ENCODE measurements around the gene PRG2.
"Not testable (repeated sequence)": the region's sequence is repeated elsewhere in the genome, so short reads cannot be mapped to it uniquely, and the experiment has no call there.

PRG2 gene

DNA sequence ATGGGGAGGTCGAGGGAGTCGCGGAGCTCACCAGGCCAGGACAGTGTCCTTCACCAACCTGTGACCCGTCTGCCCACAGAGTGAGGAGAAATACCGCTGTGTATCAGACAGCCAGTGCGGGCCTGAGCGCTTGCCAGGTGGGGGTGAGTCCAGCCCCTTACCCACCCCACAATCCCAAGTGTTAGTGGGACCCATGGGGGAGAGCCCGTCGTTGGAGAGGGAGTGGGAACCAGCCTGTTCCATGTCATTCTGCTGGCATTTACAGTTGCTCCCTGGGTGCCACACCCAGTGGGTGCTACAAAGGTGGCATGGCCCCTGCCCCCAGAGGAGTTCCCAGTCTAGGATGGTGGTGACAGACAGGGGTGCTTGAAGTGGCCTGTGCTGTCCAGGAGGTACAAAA is 43.1 kb downstream of the PRG2 start:
- Mint-ChIP-seq H3K27me3 (ENCODE audit: low read depth) (no peaks in the 10 kb centered on the region), H3K27ac (no peak overlapping the region), H3K9me3 (peaks cover 6% of the 10 kb centered on the region), H3K4me1 (ENCODE audit: low read depth) (peaks cover 1% of the 10 kb centered on the region), H3K36me3 (ENCODE audit: low read depth) (peaks cover 3% of the 10 kb centered on the region), H3K4me3 (no peak overlapping the region)

- Mint-ChIP-seq H3K27ac (no peak overlapping the region), H3K36me3 (ENCODE audit: low read depth) (no peaks in the 10 kb centered on the region), H3K27me3 (ENCODE audit: low read depth) (peaks cover 3% of the 10 kb centered on the region), H3K9me3 (no peaks in the 10 kb centered on the region), H3K4me1 (ENCODE audit: low read depth) (peaks cover 2% of the 10 kb centered on the region), H3K4me3 (no peak overlapping the region)
These were observed 44.8 kb downstream of the PRG2 start for GRCh38 chr11:57345555-57346211.

GRCh38 chr11:57344826-57345225 is 45.6 kb downstream of the PRG2 start:
- no peaks in the 10 kb centered on the region for H3K9me3 Mint-ChIP-seq

DNA sequence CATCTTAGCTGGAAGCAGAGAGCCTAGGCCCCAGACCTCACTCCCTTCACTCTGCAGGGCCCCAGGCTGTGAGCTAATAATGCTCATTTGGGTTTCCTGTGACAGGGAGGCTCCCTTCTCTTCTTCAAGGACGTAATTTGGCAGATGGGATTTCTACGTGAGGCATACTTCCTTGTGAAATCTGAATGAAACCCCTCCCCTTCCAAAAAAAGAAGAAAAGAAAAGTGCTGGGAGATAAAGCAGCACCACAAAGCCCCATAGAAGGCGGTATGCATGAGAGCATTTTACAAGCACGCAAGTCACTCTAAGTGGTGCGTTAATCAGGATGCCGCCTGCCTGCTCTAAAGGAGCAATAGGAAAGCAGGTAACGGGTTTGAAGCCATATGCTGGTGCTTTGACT is 46.6 kb downstream of the PRG2 start:
- Mint-ChIP-seq H3K9me3 (no peaks in the 10 kb centered on the region), H3K4me1 (ENCODE audit: low read depth) (peaks cover 3% of the 10 kb centered on the region), H3K4me3 (no peak overlapping the region), H3K27me3 (ENCODE audit: low read depth) (peaks cover 6% of the 10 kb centered on the region), H3K36me3 (ENCODE audit: low read depth) (no peaks in the 10 kb centered on the region), H3K27ac (no peak overlapping the region)

More at GRCh38 chr11:57344826-57345225, 45.6 kb downstream of the PRG2 start:
- H3K4me3 Mint-ChIP-seq, result no peak overlapping the region
- H3K4me1 Mint-ChIP-seq (ENCODE audit: low read depth), result peaks cover 3% of the 10 kb centered on the region
- peaks cover 6% of the 10 kb centered on the region for H3K27me3 Mint-ChIP-seq (ENCODE audit: low read depth)
- H3K36me3 Mint-ChIP-seq (ENCODE audit: low read depth), result no peaks in the 10 kb centered on the region
- H3K27ac Mint-ChIP-seq, result no peak overlapping the region

DNA sequence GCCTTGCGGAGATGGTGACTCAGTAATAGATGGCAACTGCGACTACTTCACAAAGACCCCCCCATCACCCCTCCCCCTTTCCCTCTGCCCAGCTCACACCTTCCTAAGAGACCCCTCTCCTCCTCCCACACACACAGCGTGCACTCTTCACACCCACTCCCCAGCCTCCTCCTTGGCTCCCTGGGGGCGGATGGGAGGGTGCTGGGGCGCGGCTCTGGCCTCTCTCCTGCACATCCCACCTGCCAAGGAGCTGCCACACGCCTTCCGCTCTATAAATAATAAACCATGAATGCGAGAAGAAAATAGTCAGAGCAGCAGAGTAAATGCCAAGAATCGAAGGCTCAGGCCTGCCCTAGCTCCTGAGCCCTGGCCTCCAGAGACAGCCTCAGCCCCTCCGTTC is 47.7 kb downstream of the PRG2 start:
- H3K4me1 Mint-ChIP-seq (ENCODE audit: low read depth), result peaks cover 3% of the 10 kb centered on the region
- H3K4me3 Mint-ChIP-seq, result no peak overlapping the region
- no peaks in the 10 kb centered on the region for H3K9me3 Mint-ChIP-seq
- H3K27ac Mint-ChIP-seq, result no peak overlapping the region
- H3K36me3 Mint-ChIP-seq (ENCODE audit: low read depth), result no peaks in the 10 kb centered on the region
- peaks cover 6% of the 10 kb centered on the region for H3K27me3 Mint-ChIP-seq (ENCODE audit: low read depth)

- no peaks in the 10 kb centered on the region for H3K36me3 Mint-ChIP-seq (ENCODE audit: low read depth)
- H3K27me3 Mint-ChIP-seq (ENCODE audit: low read depth), result peaks cover 6% of the 10 kb centered on the region
- no peaks in the 10 kb centered on the region for H3K9me3 Mint-ChIP-seq
- H3K4me3 Mint-ChIP-seq, result no peak overlapping the region
- peaks cover 7% of the 10 kb centered on the region for H3K4me1 Mint-ChIP-seq (ENCODE audit: low read depth)
- H3K27ac Mint-ChIP-seq, result no peak overlapping the region
These were observed 49.1 kb downstream of the PRG2 start for GRCh38 chr11:57341250-57341808.

GRCh38 chr11:57340039-57340615 is 50.3 kb downstream of the PRG2 start:
- Mint-ChIP-seq H3K27me3 (ENCODE audit: low read depth) (peaks cover 6% of the 10 kb centered on the region), H3K27ac (no peak overlapping the region), H3K36me3 (ENCODE audit: low read depth) (no peaks in the 10 kb centered on the region), H3K4me3 (no peak overlapping the region), H3K4me1 (ENCODE audit: low read depth) (peaks cover 11% of the 10 kb centered on the region), H3K9me3 (no peaks in the 10 kb centered on the region)

- Mint-ChIP-seq H3K36me3 (ENCODE audit: low read depth) (peaks cover 3% of the 10 kb centered on the region), H3K4me3 (no peak overlapping the region), H3K27ac (no peak overlapping the region), H3K4me1 (ENCODE audit: low read depth) (peaks cover 19% of the 10 kb centered on the region), H3K27me3 (ENCODE audit: low read depth) (peaks cover 6% of the 10 kb centered on the region), H3K9me3 (no peaks in the 10 kb centered on the region)
These were observed 51.1 kb downstream of the PRG2 start for GRCh38 chr11:57339328-57339727.

DNA sequence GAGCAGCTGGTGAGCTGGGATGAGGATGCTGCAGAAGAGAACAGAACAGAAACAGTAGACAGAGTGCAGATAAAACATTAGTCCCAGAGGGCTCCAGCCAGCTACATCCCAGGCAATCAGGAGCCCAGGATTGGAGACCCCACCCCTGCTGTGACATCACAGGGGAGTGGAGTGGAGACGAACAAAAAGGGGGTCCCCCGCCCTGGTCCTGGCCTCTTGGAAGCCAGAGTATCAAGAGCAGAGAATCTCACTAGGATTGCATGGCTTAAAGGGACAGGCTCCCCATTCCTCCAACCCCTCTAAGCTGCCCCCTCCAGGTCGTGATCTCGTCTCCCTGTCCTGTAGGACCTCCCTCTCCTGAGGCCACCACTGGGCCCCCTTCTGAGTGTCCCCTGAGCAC is 52.3 kb downstream of the PRG2 start, which contains the start of gene P2RX3:
TSS of gene P2RX3 (plus strand) at position 211 of the 400 bp plus-strand sequence. CDS start 199 bp downstream, outside the sequence.
- Mint-ChIP-seq H3K27ac (no peak within 1 kb of the TSS), H3K4me3 (no peak within 1 kb of the TSS), H3K4me1 (ENCODE audit: low read depth) (peaks cover 23% of the 10 kb centered on the region), H3K9me3 (no peaks in the 10 kb centered on the region), H3K36me3 (ENCODE audit: low read depth) (peaks cover 6% of the 10 kb centered on the region), H3K27me3 (ENCODE audit: low read depth) (peaks cover 6% of the 10 kb centered on the region)

DNA sequence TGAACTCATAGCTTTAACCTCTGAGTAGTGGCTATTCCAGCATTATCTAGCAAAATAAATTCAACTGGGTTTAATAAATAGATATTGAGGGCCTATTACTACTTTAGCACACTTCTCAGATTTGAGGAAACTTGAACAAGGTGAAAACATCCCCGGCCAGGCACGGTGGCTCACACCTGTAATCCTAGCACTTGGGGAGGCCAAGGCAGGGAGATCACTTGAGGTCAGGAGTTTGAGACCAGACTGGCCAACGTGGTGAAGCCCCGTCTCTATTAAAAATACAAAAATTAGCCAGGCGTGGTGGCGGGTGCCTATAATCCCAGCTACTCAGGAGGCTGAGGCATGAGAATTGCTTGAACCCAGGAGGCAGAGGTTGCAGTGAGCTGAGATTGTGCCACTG is 53.6 kb downstream of the PRG2 start:
- not testable (repeated sequence) for H3K27me3 Mint-ChIP-seq (ENCODE audit: low read depth); H3K4me3 Mint-ChIP-seq; H3K9me3 Mint-ChIP-seq
- H3K36me3 Mint-ChIP-seq (ENCODE audit: low read depth), result peaks cover 13% of the 10 kb centered on the region
- peak overlapping the region; percentile 98 for H3K27ac Mint-ChIP-seq
- H3K4me1 Mint-ChIP-seq (ENCODE audit: low read depth), result peaks cover 28% of the 10 kb centered on the region
